Measurements from ENCODE around the gene AKAP8. TPM values are rescaled to one million over a fixed set of nuclear protein-coding genes. Genes with fewer than 3 reads are reported as not detected.

Gene AKAP8
- total and polyA plus RNA-seq, 12 donors, result 13.0 to 45.8 (median 29.3) TPM

DNA sequence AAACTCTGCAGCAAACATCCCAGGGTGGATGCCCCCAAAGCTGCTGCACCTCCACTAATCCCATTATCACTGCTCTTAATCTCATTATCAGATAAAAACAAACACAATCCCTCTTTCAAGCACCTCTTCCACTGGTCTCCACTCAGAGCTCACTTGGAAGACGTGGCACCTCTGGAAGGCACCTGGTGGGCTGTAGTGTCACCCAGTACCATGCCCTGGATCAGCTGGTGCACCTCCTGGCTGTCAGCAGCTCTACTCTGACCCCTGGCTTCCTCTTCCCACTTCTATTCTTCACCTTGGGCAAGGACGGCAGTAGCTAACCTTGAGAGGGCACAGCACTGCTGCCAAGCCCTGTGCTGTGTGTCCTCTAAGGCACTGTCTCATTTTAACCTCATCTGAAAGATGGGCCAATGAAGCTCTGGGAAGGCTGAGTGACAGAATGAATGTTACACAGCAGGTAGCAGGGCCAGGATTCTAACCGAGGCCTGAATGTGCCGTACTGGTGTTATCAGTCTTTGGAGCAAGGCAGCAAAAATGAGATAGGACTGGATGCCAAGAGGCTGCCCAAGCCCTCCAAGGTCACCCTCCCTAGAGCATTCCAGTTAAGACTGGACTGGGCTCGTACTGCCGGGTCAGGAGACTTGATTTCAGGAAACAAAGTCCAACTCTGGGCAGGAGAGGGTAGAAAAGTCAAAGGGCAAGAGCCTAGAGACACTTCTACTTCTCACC lies 54.6 kb downstream of the AKAP8 start:
- WGBS, 4 donors, result 9 to 20% (median 15%) methylated on average over 6 of the region's 6 CpGs
- peak overlapping the region; percentile 1 to 83 (median 75) for H3K27ac ChIP-seq
- H3K4me1 ChIP-seq (replicated peaks in 1 of 2), result peaks cover 88 to 95% of the 10 kb centered on the region in 2 donors
- DNase-seq, result peak; percentile 40 to 82 (median 73)
- no peaks in the 10 kb centered on the region for H3K27me3 ChIP-seq
- peak overlapping the region in 1 of 4 donors; percentile 24 for H3K4me3 ChIP-seq
- TF ChIP-seq POLR2A (IDR thresholded peaks at IDR 0.05), result peak in 1 of 2 donors; percentile 15
- TF ChIP-seq, protein P1, sequence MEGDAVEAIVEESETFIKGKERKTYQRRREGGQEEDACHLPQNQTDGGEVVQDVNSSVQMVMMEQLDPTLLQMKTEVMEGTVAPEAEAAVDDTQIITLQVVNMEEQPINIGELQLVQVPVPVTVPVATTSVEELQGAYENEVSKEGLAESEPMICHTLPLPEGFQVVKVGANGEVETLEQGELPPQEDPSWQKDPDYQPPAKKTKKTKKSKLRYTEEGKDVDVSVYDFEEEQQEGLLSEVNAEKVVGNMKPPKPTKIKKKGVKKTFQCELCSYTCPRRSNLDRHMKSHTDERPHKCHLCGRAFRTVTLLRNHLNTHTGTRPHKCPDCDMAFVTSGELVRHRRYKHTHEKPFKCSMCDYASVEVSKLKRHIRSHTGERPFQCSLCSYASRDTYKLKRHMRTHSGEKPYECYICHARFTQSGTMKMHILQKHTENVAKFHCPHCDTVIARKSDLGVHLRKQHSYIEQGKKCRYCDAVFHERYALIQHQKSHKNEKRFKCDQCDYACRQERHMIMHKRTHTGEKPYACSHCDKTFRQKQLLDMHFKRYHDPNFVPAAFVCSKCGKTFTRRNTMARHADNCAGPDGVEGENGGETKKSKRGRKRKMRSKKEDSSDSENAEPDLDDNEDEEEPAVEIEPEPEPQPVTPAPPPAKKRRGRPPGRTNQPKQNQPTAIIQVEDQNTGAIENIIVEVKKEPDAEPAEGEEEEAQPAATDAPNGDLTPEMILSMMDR (IDR thresholded peaks at IDR 0.05), result no peak
- H3K36me3 ChIP-seq (replicated peaks in 1 of 2), result no peaks in the 10 kb centered on the region
- no peaks in the 10 kb centered on the region for H3K9me3 ChIP-seq (replicated peaks in 1 of 3)
- intact Hi-C loops (cut with DNase I), result loop anchor here in 1 of 2 donors (5.0 kb wide), 1 partner anchor 48 kb away; no protein-coding TSS in a partner anchor

DNA sequence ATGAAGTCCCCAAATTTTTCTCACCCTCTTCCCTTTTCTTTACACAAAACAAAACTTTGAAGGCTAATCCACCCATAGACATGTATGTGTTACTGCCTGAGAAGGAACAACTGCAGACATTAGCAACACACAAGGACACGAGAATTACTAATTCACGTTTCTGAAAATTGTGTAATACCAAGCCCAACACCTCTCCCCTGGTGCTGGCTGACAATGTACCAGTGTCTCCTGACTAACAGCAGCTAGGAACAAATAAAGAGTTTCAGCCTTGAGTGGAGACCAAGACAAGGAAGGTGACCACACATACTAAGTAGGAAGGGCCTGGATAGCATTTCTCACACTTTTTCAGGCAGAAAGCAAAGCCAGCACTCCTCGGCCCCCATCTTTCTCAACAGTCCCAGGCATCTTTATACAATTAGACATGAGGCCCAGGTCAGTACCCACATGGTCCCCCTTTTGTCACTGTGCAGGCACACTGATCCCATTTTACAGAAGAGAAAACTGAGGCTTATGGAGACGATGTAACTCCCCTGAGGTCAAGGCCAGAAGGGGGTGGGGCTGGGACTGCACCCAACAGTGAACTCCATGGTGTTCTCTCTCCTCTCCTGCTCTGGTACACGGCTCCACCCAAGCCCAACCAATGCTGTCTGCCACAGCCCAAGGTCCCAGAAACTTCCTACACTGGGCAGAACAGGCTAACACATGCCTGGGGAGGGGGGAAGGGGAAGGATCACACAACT lies 55.9 kb downstream of the AKAP8 start:
- 6 to 13% (median 12%) methylated on average over 5 of the region's 5 CpGs for WGBS, 4 donors
- Histone ChIP-seq H3K4me1 (replicated peaks in 1 of 2) (peaks cover 75 to 95% of the 10 kb centered on the region in 2 donors), H3K36me3 (replicated peaks in 1 of 2) (no peaks in the 10 kb centered on the region), H3K9me3 (replicated peaks in 1 of 3) (no peaks in the 10 kb centered on the region), H3K27me3 (no peaks in the 10 kb centered on the region), H3K4me3 (no peak overlapping the region), H3K27ac (peak overlapping the region; percentile 34 to 83 (median 75))
- DNase-seq, result peak; percentile 49 to 80 (median 75)
- intact Hi-C loops (cut with DNase I), result loop anchor here in 1 of 2 donors (5.0 kb wide), 1 partner anchor 46 kb away; no protein-coding TSS in a partner anchor
- peak in 1 of 2 donors; percentile 42 for TF ChIP-seq POLR2A (IDR thresholded peaks at IDR 0.05)
- TF ChIP-seq, protein P1 (IDR thresholded peaks at IDR 0.05), result no peak

DNA sequence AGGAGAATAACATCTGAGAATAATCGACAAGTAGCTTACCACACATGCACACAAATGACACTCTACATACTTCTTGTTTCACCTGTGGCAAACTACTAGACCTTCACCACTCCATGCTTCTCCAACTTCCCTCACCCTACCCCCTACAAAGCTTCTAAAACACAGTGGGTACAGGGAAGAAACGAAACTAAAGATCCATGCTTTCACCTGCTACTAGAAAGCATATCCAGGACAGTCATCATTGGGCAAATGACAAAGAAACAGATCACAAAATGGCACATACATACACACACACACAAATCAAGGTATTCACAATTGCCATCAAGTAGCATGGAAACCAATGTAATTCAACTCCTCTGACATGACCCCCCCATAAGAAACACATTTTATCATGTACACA lies 57.8 kb downstream of the AKAP8 start:
- Histone ChIP-seq H3K36me3 (replicated peaks in 1 of 2) (no peaks in the 10 kb centered on the region), H3K4me3 (no peak overlapping the region), H3K9me3 (replicated peaks in 1 of 3) (no peaks in the 10 kb centered on the region), H3K27ac (peak overlapping the region in 3 of 5 donors; percentile 13 to 82 (median 49)), H3K4me1 (replicated peaks in 1 of 2) (peaks cover 78 to 96% of the 10 kb centered on the region in 2 donors), H3K27me3 (no peaks in the 10 kb centered on the region)
- intact Hi-C loops (cut with DNase I), result loop anchor here in 1 of 2 donors (5.0 kb wide), 1 partner anchor 44 kb away; no protein-coding TSS in a partner anchor
- TF ChIP-seq, protein P1 (IDR thresholded peaks at IDR 0.05), result no peak
- TF ChIP-seq POLR2A (IDR thresholded peaks at IDR 0.05), result no peak
- 47 to 60% (median 53%) methylated on average over 2 of the region's 2 CpGs for WGBS, 4 donors
- DNase-seq, result no peak

DNA sequence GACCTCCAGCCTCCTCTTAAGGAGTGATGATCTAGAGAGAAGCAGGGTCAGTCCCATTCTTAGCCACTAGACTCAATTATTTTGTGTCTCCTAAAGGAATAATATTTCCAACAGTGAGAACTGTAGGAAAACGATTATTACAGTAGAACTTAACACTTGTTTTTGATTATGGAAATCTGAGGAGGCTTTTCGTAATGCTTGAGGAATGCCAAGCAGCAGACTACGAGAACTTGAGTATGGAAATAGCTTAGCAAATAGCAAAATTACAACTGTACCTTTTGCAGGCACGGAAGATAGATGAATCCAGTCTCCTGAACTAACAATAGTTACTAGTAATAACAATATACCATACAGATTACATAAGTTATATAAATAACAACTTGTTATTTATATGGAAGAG lies 59.5 kb downstream of the AKAP8 start:
- WGBS, 4 donors, result 64 to 71% (median 68%) methylated on average over 4 of the region's 4 CpGs
- TF ChIP-seq, protein P1 (IDR thresholded peaks at IDR 0.05), result no peak
- TF ChIP-seq POLR2A (IDR thresholded peaks at IDR 0.05), result no peak

More for the DNA sequence above, 59.5 kb downstream of the AKAP8 start:
- H3K9me3 ChIP-seq (replicated peaks in 1 of 3), result no peaks in the 10 kb centered on the region
- no peaks in the 10 kb centered on the region for H3K36me3 ChIP-seq (replicated peaks in 1 of 2)
- H3K27me3 ChIP-seq, result no peaks in the 10 kb centered on the region
- H3K27ac ChIP-seq, result peak overlapping the region in 1 of 5 donors; percentile 2
- H3K4me3 ChIP-seq, result no peak overlapping the region
- peaks cover 62 to 95% of the 10 kb centered on the region in 2 donors for H3K4me1 ChIP-seq (replicated peaks in 1 of 2)
- intact Hi-C loops (cut with DNase I), result loop anchor here in 1 of 2 donors (5.0 kb wide), 1 partner anchor 43 kb away; no protein-coding TSS in a partner anchor
- no peak for DNase-seq
